HG02763 (cell line): ENCODE results near the gene FCN3.

Experiments used
- ATAC-seq: cut with Tn5 transposase; IDR thresholded peaks from one replicate; pipeline ENCODE4 v1.9.1; 2021; ENCODE audit warnings: mild to moderate bottlenecking, moderate library complexity; ENCODE audit not compliant: unreplicated experiment

Gene FCN3

DNA sequence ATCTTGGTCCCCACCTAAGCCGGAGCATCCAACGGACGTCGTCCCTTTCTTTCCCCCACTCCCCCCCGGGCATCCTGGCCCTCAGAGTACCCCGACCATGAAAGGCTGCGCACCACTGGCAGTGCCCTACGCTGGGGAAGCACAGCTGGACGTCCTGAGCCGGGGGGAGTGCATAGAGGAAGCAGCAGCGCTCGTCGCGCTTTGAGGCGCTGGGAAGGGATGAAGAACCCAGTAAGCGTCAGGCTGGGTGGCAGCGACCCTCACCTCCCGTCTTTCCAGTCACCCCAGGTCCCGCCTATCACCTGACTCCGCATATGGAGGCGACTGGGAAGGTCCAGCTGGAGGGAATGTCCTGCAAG is 13.6 kb downstream of the FCN3 start:
- no peak for ATAC-seq

DNA sequence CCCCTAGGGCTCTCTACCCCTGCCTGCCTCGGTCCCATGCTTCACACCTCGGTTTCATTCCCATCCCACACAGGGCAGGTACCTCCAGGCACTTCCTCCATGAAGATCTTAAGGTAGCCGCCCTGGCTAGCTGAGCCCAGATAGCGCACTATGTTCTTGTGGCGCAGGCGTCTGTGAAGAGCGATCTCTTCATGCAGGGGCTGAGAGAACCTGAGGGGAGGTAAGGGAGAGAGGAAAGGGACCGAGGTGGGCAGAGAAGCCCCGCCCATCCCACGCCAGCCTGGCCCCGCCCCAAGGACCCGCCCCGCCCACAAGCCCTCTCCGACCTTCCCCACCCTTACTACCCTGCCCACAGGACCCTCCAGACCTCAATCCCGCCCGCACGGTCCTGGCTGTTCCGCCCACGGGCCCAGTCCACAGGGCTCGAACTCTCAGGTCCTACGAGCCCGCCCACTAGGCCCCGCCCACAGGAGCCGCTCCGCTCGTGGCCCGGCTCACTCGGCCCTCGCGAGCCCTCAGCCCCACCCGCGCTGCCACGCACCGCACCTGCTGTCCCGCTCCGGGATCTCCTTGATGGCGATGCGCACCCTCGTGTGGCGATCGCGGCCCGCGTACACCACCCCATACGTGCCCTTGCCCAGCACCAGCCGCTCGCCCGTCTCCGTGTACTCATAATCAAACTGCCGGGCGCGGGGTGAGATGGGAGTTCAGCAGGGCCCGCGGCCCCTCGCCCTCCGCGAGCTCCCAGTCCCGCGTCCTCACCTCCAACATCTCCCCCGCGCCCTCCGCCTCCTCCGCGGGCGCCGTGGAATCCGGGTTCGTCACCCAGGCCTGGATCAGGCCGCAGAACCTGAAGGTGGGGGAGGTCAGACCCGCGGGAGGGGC is 14.2 kb downstream of the FCN3 start:
- no peak for ATAC-seq

DNA sequence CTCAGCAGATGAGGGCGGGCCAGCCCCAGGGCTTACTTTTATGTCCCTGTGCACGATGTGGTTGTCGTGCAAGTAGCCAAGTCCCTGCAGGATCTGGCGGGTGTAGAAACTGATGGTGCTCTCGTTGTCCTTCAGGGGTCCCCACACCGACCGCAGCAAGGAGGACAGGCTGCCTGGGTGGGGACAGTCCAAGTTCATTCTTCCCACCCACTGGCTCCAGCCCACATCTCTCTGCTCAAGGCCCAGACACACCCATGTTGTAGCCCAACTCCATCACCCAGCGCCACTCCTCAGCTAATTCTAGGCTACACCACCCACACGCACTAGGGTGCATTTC is 14.8 kb downstream of the FCN3 start:
- no peak for ATAC-seq

DNA sequence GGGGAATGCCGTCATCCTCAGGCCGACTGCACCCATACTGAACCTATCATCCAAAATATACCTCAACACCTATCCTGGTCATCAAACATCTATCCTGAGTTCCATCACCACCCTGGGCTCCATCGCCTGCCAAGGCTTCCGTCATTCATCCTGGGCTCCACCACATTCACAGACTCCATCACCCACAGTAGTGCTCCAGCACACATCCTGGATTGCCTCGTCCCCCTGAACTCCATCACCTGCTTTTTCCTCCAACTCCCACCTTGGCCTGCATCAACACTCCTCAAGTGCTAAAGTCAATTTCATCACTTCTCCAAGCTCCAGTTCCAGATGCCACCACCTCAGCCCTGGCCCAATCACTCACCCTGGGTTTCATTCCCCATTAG is 15.7 kb downstream of the FCN3 start:
- ATAC-seq = no peak

DNA sequence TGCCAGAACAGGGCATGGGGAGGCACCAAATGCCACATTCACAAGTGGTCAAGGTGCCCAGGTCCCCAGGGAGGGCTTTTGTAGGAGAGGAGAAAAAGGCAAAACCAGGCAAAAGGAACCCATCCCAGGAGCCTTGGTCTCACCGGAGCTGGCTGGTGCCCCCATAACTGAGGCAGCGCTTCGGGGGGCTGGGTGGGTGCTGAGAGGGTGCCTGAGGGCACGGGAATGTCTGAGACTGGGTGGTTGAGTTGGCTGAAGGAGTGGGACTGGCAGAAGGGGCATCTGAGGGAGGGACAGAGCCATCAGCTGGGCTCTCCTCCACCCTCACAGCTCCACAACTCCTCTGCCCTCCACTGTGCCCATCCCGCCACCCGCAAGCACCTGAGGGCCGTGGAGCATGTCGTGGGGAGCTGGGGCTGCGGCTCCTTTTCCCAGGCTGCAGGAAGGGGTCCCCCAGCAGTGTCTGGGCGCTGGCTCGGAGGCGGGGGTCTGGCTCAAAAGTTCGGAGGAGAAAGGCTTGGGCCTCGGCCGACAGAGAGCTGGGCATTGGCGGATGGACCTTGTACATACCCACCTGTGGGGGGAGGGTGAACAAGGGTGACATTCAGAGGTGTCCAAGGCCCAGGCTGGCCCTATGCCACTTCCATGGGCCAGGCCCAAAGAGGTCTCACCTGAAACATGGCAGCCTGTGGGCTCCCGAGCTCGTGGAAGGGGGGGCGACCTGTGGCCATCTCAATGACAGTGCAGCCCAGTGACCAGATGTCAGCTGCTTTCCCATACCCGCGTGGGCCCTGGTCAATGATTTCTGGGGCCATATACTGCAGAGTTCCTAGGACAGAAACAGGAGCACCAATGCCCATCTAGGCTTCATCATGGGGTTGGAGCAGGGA is 16.3 kb downstream of the FCN3 start:
- no peak for ATAC-seq

DNA sequence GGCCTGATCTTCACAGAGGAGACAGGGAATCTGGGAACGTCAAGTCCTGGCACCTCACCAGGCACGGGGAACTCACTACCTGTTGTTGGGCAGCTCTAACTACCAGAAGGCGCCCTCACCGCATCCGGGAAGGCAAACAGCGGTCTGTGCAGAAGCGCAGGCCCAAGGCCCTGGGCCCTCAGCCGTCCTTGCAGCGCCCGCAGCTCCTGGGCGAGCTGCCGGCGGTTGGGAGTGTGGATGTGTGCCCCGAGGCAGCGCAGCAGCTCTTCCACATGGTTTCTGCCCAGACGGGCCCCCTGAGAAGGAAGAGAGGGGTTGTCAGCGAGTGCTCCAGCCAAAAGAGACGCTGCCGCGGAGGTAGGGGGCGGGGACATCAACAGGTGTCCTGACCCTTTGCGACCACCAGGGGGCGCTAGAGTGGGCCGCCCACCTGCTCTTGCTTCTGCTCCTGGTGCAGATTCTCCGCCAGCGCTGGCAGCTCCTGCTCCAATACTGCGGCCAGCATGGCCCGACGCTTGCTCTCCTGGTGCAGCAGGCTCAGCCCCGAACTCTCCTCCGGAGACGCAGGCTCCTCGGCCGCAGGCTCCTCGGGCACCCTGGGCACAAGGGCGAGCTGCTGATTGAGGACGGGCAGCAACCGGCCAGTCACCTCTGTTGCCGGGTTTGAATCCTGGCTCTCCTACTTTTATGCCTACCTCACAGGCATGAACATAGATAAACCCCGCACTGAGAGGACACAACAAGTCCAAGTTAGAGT is 17.2 kb downstream of the FCN3 start:
- peak; percentile 48 for ATAC-seq

DNA sequence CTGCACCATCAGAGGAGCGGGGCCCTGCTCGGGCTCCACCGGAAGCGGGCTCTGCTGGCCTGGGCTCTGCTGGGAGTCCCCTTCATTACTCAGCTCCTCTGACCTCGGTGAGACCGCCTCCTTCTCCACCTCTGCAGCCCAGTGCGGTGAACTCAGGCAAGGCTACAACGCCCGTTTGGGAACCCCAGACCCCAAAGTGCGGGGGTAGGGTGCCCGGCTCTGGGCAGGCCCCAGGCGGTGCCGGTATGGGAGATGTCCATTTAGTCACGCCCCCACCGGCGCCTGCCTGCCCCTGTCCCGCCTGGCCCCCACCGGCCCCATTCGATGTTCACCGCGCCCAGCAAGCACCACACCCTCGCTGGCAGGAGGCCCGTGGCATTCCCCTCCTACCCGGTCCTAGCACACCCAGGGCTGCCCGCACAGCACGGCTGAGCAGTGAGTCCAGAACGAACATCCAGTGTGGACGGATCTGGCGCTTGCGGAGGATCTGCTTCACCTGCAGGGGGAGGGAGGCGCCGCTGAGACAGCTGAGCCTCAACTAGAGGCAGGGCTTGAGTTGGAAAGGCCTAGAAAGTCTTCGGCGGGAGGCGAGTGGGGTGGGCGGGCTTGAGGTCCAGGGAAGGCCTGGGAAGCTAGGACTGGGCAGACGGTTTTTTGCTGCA is 17.9 kb downstream of the FCN3 start:
- no peak for ATAC-seq

DNA sequence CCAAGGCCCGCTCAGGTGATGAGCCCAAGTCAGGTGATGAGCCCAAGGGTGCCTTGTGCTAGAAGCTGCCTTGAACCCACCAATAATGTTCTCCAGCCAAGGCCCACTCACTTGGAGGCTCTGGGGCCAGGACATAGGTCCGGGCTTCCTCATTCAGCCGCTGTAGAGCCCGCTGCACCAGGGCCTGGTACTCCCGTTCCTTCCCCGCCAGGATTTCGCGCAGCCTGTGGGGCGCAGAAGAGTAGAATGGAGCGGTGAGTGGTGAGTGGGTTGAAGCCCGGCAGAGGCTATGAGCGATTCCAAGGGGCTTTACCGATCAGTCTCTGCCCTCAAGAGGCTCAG is 18.4 kb downstream of the FCN3 start:
- ATAC-seq = no peak

DNA sequence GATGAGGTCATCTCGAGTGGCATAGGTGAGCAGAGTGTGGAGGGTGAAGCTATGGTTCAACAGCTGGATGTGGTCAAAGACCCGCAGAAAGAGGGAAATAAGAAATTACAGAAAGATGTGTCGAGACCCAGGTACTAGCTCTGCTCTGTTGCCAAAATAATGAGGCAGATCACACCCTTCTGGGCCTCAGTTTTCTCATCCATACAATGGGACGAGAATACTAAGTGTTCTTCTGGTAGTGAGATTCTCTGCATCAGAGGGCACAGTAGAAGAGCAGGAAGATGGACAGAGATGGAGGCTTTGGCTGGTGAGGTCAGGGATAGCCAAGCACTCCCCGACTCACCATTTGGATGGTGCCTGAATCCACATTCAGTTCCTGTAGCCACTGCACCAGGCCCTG is 18.9 kb downstream of the FCN3 start:
- no peak for ATAC-seq

DNA sequence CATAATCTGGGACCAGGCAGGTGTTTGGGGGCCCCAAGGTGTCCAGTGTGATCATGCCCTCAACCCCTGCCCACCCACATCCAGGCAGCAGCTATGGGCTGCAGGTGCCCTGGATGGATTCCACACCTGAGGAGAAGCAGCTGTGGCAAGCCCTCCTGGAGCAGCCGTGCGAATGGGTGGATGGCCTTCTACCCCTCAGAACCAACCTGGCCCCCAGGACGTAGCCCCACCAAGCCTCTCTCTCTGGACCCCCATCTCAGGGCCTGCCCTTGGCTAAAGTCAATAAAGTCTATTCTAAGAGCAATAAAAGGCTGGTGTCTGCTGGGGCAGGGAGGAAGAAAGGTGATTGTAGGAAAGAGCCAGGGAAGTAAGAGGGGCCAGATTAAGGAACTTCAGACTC is 21.0 kb downstream of the FCN3 start:
- ATAC-seq = no peak

DNA sequence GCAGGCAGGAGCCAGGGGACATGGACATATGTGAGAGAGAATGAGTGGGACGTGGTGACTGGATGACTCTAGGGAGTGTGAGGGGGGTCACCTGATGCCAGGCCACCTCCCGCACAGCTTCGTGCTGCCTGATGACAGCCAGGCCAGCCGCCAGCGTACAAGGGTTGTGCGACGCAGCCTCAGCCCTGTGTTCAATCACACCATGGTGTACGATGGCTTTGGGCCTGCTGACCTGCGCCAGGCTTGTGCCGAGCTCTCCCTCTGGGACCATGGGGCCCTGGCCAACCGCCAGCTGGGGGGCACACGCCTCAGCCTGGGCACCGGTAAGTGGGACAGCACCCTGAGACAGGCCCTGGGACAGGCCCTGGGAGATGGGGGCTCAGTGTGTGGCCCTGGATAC is 21.5 kb downstream of the FCN3 start:
- no peak for ATAC-seq

DNA sequence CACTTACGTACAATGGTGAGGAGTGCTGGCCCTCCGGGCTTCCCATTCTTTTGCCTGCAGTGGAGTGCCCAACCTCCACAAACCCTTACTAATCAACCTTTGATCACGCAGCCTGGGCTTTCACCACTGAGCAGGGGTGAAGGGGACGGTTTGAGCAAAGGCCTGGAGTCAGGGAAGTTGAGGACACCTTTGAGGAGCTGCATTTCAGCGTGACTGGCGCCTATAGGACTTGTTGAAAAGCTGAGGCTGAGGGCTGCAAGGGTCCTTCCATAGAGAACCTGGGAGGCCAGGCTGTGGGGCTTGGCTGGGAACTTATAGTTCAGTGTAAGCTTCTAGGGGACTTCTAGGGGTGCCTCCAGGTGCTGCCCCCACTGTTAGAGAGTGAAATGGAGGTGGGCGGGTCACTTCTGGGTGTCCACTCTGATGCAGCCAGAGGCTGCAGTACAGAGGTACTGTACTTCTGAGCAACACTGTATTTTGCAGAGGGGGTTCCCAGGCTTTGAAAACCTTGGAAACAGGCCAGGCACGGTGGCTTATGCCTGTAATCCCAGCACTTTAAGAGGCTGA is 23.0 kb downstream of the FCN3 start:
- ATAC-seq = no peak

DNA sequence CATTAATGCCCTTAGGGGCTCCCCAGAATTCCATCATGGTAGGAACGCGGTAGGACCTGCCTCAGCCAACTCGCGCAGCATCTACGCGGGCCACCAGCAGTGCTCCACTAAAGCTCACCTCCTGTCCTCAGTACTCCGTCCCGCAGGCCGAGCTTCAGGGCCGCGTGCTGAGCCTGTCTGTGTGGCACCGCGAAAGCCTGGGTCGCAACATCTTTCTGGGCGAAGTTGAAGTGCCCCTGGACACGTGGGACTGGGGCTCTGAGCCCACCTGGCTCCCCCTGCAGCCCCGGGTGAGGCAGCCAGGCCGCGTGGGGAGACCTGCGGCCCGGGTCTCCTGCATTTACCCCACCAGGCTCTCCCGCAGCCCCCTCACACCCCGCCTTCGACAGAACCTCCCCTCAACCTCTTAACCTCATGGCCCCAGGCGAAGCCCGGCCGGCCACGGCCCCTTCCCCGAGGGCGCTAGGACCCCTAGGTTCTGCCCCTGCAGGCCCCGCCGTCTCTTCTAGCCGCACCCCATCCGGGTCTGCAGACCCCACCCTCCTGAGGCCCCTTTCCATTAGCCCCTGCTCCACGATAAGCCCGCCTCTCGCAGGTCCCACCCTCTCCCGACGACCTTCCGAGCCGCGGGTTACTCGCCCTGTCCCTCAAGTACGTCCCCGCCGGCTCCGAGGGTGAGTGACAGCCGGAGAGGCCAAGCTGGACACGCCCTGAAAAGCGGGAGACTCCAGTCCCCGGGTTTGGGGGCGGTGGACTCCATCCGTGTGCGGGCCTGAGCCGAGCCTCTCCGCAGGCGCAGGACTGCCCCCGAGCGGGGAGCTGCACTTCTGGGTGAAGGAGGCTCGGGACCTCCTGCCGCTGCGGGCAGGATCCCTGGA is 23.7 kb downstream of the FCN3 start:
- no peak for ATAC-seq

DNA sequence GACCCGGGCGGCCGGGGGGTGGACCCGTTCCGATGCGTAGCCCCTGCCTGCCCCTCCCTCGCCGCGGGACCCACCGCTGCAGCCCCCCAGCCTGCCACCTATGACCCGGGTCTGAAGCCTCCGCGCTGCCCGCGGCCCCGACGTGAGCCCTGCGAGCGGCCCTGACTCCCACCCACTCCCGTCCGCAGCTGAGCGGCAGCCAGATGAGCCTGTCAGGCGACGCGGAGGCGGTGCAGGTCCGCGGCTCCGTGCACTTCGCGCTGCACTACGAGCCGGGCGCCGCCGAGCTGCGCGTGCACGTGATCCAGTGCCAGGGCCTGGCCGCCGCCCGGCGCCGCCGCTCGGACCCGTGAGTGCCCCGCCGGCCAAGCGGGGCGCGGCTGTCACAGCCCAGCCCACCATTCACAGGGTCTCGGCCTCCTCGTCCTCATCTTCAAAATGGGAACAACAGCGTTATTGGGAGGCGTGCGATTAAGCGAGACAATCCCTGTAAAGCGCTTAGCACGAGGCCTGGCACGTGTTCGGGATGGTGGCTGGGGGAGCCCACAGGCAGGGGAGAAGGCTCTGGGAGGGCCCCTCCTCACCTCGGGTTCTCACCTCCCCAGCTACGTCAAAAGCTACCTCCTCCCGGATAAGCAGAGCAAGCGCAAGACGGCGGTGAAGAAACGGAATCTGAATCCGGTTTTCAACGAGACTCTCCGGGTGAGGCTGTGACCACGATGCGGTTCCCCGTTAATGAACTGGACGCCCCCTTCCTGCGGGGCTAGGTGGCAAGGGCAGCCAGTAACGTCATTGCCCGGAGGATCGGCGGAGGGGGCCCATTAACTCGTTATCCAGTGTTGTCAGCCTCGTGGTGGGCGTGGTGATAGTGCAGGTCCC is 24.6 kb downstream of the FCN3 start:
- no peak for ATAC-seq

DNA sequence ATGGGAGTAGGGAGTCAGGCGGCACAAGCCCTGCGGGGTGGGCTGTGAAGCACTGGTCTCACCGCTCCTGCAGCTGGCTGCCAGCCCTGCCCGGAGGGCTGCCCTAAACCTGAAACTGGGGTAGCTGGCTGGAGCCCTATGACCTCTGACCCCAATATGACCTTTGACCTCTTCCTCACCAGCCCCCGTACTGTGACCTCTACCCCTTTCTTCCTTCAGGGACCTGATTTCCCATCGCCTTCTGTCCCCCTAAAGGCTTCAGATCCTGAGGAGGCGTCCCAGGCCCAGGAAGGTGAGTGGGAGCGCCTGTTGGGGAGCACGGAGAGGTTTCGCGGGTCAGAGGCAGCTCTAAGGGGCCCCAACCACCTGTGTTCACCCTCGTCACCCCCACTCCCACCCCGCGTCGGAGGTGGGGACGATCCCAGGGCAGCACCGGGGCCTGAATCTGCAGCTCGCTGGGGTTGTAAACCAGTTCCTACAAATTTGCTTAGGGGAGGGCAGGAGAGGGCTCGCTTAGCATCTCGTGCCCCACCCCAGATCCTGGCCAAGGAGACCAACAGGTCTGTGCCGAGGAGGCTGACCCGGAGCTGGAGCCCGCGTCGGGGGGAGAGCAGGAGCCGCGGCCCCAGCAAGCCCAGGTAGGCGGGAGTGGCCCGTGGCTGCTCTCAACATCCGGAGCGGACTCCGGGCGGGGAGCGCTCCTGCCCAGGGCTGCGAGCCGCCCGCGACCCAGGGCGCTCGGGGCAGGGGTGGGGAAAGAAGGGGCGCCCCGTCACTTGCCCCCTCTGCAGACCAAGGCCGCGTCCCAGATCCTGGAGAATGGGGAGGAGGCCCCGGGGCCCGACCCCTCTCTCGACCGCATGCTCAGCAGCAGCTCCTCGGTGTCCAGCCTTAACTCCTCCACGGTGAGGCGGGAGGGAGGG is 25.5 kb downstream of the FCN3 start:
- no peak for ATAC-seq

DNA sequence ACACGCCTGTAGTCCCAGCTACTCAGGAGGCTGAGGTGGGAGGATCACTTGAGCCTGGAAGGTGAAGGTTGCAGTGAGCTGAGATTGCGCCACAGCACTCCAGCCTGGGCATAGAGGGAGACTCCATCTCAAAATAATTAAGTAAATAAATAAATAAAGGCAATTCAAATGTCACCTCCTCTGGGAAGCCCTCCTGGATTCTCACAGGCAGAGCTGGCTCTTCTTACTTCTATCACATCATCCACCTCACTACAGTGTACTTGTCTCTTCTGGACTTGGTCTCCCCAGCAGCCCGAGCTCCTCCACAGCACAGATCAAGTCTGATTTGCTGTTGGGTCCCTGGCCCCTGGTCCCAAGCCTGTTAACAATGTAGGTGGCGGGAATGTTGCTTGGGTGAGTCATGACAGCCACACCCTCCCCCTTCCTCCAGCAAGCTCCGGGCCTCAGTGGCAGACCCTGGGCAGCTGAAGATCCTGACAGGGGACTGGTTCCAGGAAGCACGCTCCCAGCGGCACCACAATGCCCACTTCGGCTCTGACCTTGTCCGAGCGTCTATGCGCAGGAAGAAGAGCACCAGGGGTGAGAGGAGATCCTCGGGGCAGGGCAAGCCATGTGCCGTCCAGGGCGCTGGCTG is 27.5 kb downstream of the FCN3 start:
- ATAC-seq = no peak

DNA sequence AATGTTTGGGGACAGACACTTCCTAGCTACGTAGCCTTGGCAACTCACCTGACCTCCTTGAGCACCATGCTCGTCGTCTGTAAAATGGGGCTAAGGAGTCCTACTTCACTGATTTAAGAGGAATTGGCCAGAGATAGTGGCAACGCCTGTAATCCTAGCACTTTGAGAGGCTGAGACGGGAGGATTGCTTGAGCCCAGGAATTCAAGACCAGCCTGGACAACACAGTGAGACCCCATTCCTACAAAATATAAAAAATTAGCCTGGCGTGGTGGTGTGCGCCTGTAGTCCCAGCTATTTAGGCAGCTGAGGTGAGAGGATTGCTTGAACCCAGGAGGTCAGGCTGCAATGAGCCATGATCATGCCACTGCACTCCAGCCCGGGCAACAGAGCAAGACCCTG is 28.3 kb downstream of the FCN3 start:
- no peak for ATAC-seq
